GM18873 (cell line): ENCODE results near the gene MUL1.

Experiments
- ATAC-seq: cut with Tn5 transposase; IDR thresholded peaks from one replicate; pipeline ENCODE4 v1.9.1; 2021; ENCODE audit warnings: mild to moderate bottlenecking, moderate library complexity, moderate number of reproducible peaks; ENCODE audit not compliant: unreplicated experiment, low FRiP score

Gene MUL1

DNA sequence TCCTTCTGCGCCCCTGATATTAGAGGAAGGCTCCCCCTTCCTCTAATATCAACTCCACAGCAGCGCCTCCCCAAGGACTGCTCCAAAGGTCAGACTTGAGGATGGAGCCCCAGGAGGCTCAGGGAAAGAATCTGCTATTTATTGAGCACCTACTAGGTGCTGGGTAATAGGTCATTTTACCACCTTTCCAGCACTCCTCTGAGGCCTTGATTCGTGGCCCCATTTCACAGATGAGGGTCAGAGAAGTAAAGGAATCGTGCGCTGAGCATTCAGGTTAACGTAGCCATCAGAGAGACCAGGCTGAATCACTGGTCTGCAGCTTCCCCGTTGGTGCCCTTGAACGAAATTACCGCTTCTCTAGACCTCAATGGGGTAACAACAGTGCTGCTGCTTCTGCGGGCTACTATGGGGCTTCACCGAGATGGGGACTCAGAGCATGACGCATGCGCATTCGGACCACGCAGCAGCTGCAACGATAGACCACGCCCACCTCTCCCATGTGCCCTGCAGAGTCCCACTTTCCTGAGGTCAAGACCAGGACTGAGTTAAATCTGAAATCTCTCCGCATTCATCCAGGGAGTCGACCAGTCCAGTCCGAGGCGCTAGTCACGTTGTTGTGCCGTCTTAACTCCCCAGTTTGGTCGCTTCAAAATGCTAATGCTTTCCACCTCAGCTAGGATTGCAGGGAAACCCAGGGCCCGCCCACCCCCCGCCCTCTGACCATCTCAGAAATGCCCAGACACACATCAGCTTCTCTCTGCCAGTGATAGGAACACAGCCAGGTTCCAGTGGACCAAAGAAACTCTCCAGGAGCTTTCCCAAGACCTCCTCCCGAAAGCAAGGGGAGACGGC is 34.9 kb downstream of the MUL1 start:
- ATAC-seq: no peak

DNA sequence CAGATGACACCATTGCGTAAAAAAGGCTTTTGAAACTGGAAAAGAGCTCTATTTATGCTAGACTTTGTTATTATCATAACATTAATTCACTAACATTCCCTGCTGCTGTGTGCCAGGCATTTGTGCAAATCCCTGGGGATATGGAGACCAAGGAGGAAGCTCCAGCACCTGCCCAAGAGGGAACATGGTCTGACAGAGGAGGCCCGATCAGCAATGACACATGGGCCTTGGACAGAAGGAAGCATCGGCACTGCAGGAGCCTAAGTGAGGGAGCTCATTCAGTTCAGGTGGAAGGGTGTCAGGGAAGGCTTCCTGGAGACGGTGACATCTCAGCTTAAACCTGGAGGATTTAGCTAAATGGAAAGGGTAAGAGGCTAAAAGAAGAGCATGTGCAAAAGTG is 35.8 kb downstream of the MUL1 start:
- ATAC-seq: no peak

DNA sequence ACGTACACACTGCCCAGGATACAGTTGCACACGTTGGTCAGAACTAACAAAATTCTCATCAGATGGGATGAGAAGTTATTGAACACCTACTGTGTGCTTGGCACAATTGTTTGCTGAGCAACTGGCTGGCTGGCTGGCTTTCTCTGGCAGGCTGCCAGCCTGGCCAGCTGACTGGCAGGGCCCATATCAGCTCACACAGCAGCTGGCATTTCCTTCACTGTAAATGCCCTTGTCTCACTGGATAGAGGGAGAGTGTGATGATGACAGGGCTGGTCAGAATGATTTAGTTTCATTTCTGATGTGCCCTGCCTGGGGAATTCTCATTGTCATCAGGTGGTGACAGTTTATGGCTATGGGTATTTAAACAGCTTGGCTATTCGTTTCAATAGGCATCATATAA is 37.8 kb downstream of the MUL1 start:
- ATAC-seq: no peak

DNA sequence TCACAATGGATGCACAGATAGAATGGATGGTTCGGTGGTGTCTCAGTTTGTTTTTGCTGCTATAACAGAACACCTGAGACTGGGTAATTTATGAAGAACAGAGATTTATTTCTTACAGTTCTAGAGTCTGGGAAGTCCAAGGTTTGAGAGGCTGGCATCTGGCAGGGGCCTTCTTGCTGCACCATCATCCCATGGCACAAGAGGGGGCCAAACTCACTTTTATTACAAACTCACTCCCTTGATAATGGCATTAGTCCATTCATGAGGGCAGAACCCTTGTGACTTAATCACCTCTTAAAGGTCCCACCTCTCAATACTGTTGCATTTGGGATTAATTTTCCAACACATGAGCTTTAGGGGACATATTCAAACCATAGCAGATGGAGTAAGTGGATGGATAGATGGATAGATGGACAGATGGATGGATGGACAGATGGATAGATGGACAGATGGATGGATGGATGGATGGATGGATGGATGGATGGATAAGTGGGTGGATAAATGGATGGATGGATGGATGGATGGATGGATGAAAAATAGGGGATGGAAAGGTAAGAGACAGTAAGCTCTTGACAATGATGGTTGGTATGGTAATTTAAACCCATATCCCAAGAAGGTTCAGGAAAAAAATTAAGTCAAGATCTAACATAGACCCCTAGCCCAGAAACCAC is 38.4 kb downstream of the MUL1 start:
- no peak for ATAC-seq

DNA sequence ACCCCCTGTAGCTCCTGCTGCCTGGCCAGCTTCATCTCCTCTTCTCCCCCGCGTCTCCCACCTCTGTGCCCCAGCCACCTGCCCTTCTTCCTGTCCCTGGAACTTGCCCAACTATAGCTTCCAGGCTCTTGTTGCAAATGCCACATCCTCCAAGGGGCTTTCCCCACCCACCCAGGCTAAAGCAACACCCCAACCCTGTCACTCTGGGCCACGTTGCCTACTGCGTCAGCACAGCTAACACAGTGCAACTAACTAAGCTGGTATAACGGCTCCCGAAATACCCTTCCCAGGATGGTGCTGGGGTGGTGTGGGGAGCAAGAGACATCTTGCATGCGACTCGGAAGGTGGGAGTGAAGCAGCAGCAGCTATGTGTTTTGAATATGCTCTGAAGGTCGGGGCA is 41.7 kb downstream of the MUL1 start:
- ATAC-seq: no peak

DNA sequence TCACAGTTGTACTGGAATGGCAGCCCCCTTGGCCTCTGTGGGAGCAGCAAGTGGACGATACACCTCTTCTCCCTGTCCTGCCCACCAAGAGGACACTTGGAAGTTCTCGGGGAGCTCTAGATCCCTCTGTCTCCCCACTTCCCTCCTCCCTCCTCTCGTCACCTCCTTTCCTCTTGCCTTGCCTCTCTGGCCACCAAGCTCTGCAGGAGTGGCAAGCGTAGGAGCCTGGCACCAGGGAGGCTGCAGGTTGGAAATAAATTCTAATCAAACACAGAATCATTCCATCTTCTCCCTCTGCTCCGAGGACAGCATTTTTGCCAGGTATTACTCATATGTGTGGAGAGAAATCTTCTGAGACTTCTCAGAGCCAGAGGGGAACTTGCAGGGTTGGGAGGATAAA is 42.8 kb downstream of the MUL1 start:
- ATAC-seq: no peak

DNA sequence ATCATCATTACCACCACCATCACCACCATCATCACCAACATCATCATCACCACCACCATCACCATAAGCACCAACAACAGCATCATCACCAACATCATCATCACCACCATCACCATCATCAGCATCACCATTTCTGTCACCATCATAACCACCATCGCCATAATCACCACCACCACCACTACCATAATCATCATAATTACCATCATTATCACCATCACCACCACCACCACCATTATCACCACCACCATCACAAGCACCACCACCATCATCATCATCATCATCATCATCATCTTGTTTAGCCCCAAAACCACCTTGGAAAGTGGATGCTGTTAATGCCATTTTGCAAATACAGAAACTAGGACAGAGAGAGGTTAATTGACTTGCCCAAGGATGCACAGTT is 44.4 kb downstream of the MUL1 start:
- ATAC-seq: no peak

DNA sequence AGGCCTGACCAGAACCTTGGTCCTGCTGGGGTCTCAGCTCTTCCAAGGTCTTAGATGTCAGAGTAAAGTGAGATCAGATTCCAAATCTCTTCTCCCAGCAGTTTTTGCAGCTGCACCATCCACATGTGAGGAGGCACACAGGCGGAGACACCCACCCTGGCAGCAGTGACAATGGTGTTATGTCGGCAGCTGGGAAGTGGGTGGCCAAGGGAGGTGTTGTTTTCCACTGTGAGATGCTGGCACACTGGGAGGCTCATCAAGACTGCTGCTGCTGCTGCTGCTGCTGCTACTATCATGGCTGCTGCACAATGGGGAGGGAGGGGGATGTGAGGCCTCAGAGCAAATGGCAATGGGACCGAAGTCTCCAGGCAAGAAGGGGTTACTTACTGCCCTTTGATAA is 45.6 kb downstream of the MUL1 start:
- ATAC-seq: no peak

DNA sequence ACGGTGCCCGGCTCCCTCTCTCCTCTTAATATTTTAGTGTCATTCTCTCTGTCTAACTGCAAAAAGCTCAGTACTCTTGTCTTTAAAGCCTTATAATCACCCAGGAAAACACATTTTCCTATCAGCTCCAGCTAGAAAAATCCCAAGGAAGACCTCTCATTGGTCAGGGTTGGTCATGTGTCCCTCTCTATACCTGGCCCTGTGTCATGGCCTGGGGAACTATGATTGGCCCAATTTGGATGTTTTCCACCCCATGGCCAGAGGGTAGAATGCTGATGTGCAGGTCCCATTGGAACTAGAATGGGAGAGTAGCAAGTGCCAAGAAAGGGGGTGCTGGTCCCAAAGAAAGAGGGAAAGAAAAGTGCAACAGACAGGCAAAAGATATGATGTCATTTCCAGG is 49.2 kb downstream of the MUL1 start:
- no peak for ATAC-seq

DNA sequence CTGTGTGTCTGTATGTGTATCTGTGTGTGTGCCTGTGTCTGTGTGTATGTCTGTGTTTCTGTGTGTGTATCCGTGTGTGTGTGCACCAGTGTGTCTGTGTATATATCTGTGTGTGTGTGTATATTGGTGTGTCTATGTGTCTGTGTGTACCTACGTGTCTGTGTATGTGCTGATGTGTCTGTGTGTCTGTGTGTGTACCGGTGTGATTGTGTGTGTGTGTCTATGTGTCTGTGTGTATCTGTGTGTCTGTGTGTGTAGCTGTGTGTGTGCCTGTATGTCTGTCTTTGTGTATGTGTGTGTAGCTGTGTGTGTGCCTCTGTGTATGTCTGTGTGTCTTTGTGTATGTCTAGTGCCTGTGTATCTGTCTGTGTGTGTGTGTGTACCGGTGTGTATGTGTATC is 53.9 kb downstream of the MUL1 start:
- no peak for ATAC-seq

DNA sequence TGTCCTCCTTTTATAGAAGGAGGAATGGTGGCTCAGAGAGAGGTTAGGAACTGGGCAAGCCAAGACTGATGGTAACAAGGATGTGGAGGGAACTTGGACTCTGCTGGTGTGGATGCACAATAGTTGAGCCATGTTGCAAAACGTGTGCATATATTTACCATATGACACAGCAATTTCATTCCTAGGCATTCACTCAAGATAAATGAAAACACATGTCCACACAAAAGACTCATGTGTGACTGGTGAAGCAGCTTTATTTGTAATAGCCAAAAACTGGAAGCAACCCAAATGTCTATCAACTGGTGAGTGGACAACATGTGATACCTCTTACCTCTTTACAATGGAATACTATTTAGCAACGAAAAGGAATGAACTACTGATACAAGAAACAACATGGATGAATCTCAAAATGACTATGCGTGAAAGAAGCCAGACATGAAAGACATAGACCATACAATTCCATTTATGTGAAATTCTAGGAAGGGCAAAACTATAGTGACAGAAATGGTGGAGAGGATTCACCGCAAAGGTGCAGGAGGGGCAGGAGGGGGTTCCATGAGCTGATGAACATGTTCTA is 58.1 kb downstream of the MUL1 start:
- ATAC-seq: no peak
